ENCODE measurements around the gene AUTS2. TPM values are rescaled to one million over a fixed set of nuclear protein-coding genes. Genes with fewer than 3 reads are reported as not detected.

Gene AUTS2
- polyA plus RNA-seq, 1 donor (not counting 4 experiments of a cell fraction or from before 2014, with no cell fraction given) = 4.7 TPM

DNA sequence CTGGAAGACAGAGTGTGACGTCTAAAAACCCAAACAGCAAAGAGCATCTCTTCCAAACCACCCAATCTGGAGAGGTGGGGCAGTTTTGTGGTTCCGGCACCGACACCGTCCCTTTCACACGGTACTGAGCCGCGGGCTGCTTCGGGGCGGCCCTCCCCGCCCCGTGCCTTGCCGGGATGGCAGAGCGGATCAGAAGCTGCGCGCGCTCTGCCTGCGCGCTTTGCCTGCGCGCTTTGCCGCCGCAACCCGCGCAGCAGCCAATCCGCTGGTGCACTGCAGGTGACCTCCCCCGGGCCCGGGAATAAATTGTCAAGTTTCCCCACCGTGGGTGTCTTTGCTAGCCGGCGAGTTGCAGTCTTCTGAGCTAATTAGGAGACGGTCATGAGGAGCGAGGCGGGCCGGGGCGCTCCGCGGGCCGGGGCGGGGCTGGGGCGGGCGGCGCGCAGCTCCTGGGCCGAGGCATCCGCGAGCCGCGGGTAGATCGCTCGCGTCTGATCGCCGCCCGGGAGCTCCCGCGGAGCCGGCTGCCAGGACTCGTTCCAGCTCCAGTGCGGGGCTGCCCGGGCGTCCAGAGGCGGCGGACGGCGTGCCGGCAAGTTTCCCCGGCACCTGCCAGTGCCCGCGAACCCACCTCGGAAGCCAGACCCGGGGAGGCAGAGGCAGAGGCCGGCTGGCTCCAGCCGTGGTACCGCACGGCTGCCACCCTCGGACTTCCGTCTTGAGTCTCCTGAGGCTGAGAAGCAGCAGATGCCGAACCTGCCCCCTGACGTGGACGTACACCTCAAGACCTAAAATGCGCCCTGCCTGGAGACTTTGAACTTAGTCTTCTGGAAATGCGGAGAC lies 997.7 kb downstream of the AUTS2 start:
- peak overlapping the region; percentile 93 for H2AFZ ChIP-seq (ENCODE audit: control insufficient read depth, low read length)
- peak overlapping the region; percentile 57 for H3K27ac ChIP-seq (ENCODE audit: control insufficient read depth, insufficient read depth, low read length)
- peak; percentile 22 for TF ChIP-seq EZH2 (IDR thresholded peaks at IDR 0.05; ENCODE audit: low read length)
- TF ChIP-seq, protein P1, sequence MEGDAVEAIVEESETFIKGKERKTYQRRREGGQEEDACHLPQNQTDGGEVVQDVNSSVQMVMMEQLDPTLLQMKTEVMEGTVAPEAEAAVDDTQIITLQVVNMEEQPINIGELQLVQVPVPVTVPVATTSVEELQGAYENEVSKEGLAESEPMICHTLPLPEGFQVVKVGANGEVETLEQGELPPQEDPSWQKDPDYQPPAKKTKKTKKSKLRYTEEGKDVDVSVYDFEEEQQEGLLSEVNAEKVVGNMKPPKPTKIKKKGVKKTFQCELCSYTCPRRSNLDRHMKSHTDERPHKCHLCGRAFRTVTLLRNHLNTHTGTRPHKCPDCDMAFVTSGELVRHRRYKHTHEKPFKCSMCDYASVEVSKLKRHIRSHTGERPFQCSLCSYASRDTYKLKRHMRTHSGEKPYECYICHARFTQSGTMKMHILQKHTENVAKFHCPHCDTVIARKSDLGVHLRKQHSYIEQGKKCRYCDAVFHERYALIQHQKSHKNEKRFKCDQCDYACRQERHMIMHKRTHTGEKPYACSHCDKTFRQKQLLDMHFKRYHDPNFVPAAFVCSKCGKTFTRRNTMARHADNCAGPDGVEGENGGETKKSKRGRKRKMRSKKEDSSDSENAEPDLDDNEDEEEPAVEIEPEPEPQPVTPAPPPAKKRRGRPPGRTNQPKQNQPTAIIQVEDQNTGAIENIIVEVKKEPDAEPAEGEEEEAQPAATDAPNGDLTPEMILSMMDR (optimal IDR thresholded peaks at IDR 0.05 in 1 of 3, IDR thresholded peaks at IDR 0.05 in 1 of 3, conservative IDR thresholded peaks at IDR 0.05 in 1 of 3; ENCODE audit: extremely low read depth in 1 of 3, insufficient read depth in 2 of 3, low read length in 3 of 3) = no peak
- DNase-seq (ENCODE audit: low read depth, low spot score) (no peak), FAIRE-seq (peak; percentile 62)
- peaks cover 4% of the 10 kb centered on the region for H3K79me2 ChIP-seq (ENCODE audit: control insufficient read depth, insufficient read depth, low read length)
- H3K9me3 ChIP-seq (ENCODE audit: control insufficient read depth, low read depth, low read length) = no peaks in the 10 kb centered on the region
- peaks cover 5% of the 10 kb centered on the region for H3K9me1 ChIP-seq (ENCODE audit: control insufficient read depth, extremely low read depth, insufficient read depth, low read length)
- peak overlapping the region; percentile 62 to 89 (median 74) for H3K4me3 ChIP-seq (ENCODE audit: control insufficient read depth in 2 of 3, extremely low read depth in 1 of 3, insufficient read depth in 2 of 3, low read depth in 1 of 3, low read length in 3 of 3)
- peak overlapping the region; percentile 87 for H3K4me2 ChIP-seq (ENCODE audit: control insufficient read depth, extremely low read depth, insufficient read depth, low read depth, low read length)
- peak overlapping the region; percentile 66 for H3K9ac ChIP-seq (ENCODE audit: control insufficient read depth, extremely low read depth, insufficient read depth, low read length)
- dilution Hi-C loops (cut with MboI; ENCODE audit: extremely low pct_ligation_motif_present, low sequenced_read_pairs) = loop anchor here (5.0 kb wide), 1 partner anchor 101 kb away; no protein-coding TSS in a partner anchor
- peaks cover 43% of the 10 kb centered on the region for H3K4me1 ChIP-seq (ENCODE audit: control insufficient read depth, extremely low read depth, insufficient read depth, low read length)
- no peaks in the 10 kb centered on the region for H4K20me1 ChIP-seq (ENCODE audit: control insufficient read depth, extremely low read depth, insufficient read depth, low read length)
- no peaks in the 10 kb centered on the region for H3K36me3 ChIP-seq (ENCODE audit: control insufficient read depth in 2 of 2, extremely low read depth in 1 of 2, insufficient read depth in 2 of 2, low read length in 2 of 2)
- no peaks in the 10 kb centered on the region for H3K27me3 ChIP-seq (ENCODE audit: control insufficient read depth, extremely low read depth, insufficient read depth, low read length)

DNA sequence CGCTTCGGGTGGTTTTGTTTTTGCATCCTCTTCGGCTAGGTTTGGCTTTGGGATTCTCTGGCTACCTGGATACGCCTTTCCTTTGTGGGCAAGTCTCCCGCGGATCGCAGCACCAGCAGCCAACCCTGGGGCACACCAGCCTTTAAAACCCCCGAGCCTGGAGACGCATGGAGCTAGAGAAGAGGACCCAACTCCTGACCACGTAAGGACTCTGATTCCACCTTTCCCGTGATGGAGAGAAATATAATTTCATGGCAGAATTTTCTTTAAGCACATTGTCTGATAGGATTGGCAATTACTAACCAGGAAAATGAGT lies 998.3 kb downstream of the AUTS2 start:
- Histone ChIP-seq H3K79me2 (ENCODE audit: control insufficient read depth, insufficient read depth, low read length) (peaks cover 4% of the 10 kb centered on the region), H3K9ac (ENCODE audit: control insufficient read depth, extremely low read depth, insufficient read depth, low read length) (peak overlapping the region; percentile 66), H3K9me1 (ENCODE audit: control insufficient read depth, extremely low read depth, insufficient read depth, low read length) (peaks cover 5% of the 10 kb centered on the region), H3K4me1 (ENCODE audit: control insufficient read depth, extremely low read depth, insufficient read depth, low read length) (peaks cover 43% of the 10 kb centered on the region), H4K20me1 (ENCODE audit: control insufficient read depth, extremely low read depth, insufficient read depth, low read length) (no peaks in the 10 kb centered on the region), H3K36me3 (ENCODE audit: control insufficient read depth in 2 of 2, extremely low read depth in 1 of 2, insufficient read depth in 2 of 2, low read length in 2 of 2) (no peaks in the 10 kb centered on the region), H3K27me3 (ENCODE audit: control insufficient read depth, extremely low read depth, insufficient read depth, low read length) (no peaks in the 10 kb centered on the region), H3K9me3 (ENCODE audit: control insufficient read depth, low read depth, low read length) (no peaks in the 10 kb centered on the region), H3K4me3 (ENCODE audit: control insufficient read depth in 2 of 3, extremely low read depth in 1 of 3, insufficient read depth in 2 of 3, low read depth in 1 of 3, low read length in 3 of 3) (peak overlapping the region; percentile 62 to 89 (median 74)), H2AFZ (ENCODE audit: control insufficient read depth, low read length) (peak overlapping the region; percentile 93), H3K4me2 (ENCODE audit: control insufficient read depth, extremely low read depth, insufficient read depth, low read depth, low read length) (peak overlapping the region; percentile 87), H3K27ac (ENCODE audit: control insufficient read depth, insufficient read depth, low read length) (peak overlapping the region; percentile 57)
- dilution Hi-C loops (cut with MboI; ENCODE audit: extremely low pct_ligation_motif_present, low sequenced_read_pairs) = loop anchor here (5.0 kb wide), 1 partner anchor 101 kb away; no protein-coding TSS in a partner anchor
- no peak for FAIRE-seq
- no peak for DNase-seq (ENCODE audit: low read depth, low spot score)
- no peak for TF ChIP-seq EZH2 (IDR thresholded peaks at IDR 0.05; ENCODE audit: low read length)
- TF ChIP-seq, protein P1 (optimal IDR thresholded peaks at IDR 0.05 in 1 of 3, IDR thresholded peaks at IDR 0.05 in 1 of 3, conservative IDR thresholded peaks at IDR 0.05 in 1 of 3; ENCODE audit: extremely low read depth in 1 of 3, insufficient read depth in 2 of 3, low read length in 3 of 3) = no peak
